Sigmoid colon (tissue), 7 donors: Measurements from ENCODE around the gene CA12. TPM values are rescaled to one million over a fixed set of nuclear protein-coding genes. Genes with fewer than 3 reads are reported as not detected.

Source experiments
- DNase-seq: peaks from one replicate; pipeline ENCODE4 v3.0.0-alpha.2; 2019
- H3K27ac ChIP-seq, 4 donors: fragments of 200-600 bp; sonication (generic); one replicate each; pipeline ENCODE4 v1.5.1; 2016 to 2019; ENCODE audit warnings: mild to moderate bottlenecking in 1 of 4
- H3K27me3 ChIP-seq, 3 donors: fragments of 200-600 bp; sonication (generic); one replicate each; pipeline ENCODE4 v1.5.1; 2019; ENCODE audit warnings: mild to moderate bottlenecking in 1 of 3
- H3K36me3 ChIP-seq, 4 donors: fragments of 200-600 bp; sonication (generic); one replicate each; pipeline ENCODE4 v1.5.1; 2016 to 2019
- H3K4me1 ChIP-seq, 4 donors: fragments of 200-600 bp; sonication (generic); one replicate each; pipeline ENCODE4 v1.5.1; 2017 to 2019
- H3K4me3 ChIP-seq, 4 donors: fragments of 200-600 bp; sonication (generic); one replicate each; pipeline ENCODE4 v1.5.1; 2017 to 2019; ENCODE audit warnings: mild to moderate bottlenecking in 2 of 4, moderate library complexity in 1 of 4
- H3K9me3 ChIP-seq, 4 donors: fragments of 200-600 bp in 3 of 4; sonication (generic) in 3 of 4; one replicate each; pipeline versions ENCODE4 v1.5.1 to v1.6.1; 2013 to 2019
- EP300 ChIP-seq, 4 donors: sonication (generic); formaldehyde crosslinking; IDR thresholded peaks; one replicate each; pipeline ENCODE4 v1.6.1; 2017; ENCODE audit warnings: antibody characterized with exemption in 4 of 4
- POLR2A ChIP-seq, 2 donors: fragments of 450-650 bp; IDR thresholded peaks; one replicate each; pipeline ENCODE4 v1.6.1; 2016; ENCODE audit warnings: antibody characterized with exemption in 2 of 2, mild to moderate bottlenecking in 2 of 2, moderate library complexity in 2 of 2
- POLR2AphosphoS5 ChIP-seq, 4 donors: sonication (generic); formaldehyde crosslinking; IDR thresholded peaks; one replicate each; pipeline ENCODE4 v1.6.1; 2017; ENCODE audit warnings: antibody characterized with exemption in 4 of 4
- WGBS, 2 donors: extraction: QIAGEN DNeasy Blood & Tissue Kit; methylation state at CpG; one replicate each; pipeline ENCODE4 v1.1.7; 2013; 5-methylcytosine and 5-hydroxymethylcytosine counted together
- intact Hi-C: fragments of 100-400 bp; cut with DNase I; formaldehyde crosslinking; loops from one replicate; pipeline ENCODE4 v1.15.1; 2023
- polyA plus RNA-seq, 3 donors: library from polyadenylated mRNA; stranded (reverse); fragments of 200-250 nt; gene quantifications; one replicate each; pipeline ENCODE4 v1.2.3, GENCODE V29; 2013
- total RNA-seq, 4 donors: library from RNA; depleted of rRNA; stranded (reverse); fragments of >200 nt; gene quantifications; one replicate each; pipeline ENCODE4 v1.1.0, GENCODE V29; 2016
- TF ChIP-seq, protein P1 (sequence below), 4 experiments: fragments of 450-650 bp in 3 of 4; fragments of 200-600 bp in 1 of 4; IDR thresholded peaks; one replicate each; pipeline ENCODE4 v1.5.1; 2016 to 2019; ENCODE audit warnings: antibody characterized with exemption in 4 of 4, mild to moderate bottlenecking in 3 of 4, moderate library complexity in 2 of 4
- donor health status: healthy with polysubstance abuse.
- donor health status: Bipolar disorder and iron deficiency.
- donor health status: healthy.

Gene CA12
- total and polyA plus RNA-seq, 7 donors, result 0.14 to 76.2 (median 2.2) TPM

DNA sequence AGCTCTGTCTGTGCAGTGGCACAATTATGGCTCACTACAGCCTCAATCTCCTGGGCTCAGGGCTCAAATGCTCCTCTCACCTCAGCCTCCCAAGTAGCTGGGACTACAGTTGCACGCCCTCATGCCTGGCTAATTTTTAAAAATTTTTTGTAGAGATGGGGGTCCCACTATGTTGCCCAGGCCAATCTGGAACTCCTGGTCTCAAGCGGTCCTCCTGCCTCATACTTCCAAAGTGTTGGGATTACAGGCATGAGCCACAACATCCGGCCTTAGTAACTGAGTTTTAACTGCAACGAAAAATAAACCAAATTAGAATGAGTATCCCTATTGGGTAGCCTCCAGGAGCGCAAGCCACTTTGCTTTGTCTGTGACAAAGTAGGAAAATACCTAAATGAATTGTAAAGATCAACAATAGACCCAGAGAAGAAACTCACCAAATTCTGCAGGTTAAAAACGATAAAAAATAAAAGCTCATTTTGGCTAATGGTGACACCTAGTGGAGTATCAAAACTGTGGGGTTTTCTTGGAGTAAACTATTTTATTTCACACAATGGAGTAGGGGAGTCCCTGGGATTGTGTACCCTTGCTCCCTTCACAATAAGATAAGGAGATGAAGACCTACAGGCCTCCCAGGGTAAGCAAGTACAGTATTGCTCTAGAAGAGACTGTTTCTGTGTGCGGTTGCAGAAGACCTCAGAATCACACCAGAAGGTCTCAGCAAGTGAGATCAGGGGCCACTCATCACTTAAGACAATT lies 21.0 kb upstream of the CA12 start:
- no peak for DNase-seq
- Histone ChIP-seq H3K27ac (no peak overlapping the region), H3K4me3 (no peak overlapping the region), H3K36me3 (no peaks in the 10 kb centered on the region), H3K4me1 (no peaks in the 10 kb centered on the region), H3K27me3 (no peaks in the 10 kb centered on the region), H3K9me3 (no peaks in the 10 kb centered on the region)
- intact Hi-C loops, result loop anchor here (1.0 to 10.0 kb wide), 3 partner anchors 114 to 618 kb away; partner anchors contain the start of gene RPS27L
- TF ChIP-seq POLR2A (IDR thresholded peaks at IDR 0.05), result no peak
- TF ChIP-seq EP300 (IDR thresholded peaks at IDR 0.05), result no peak
- TF ChIP-seq POLR2AphosphoS5 (IDR thresholded peaks at IDR 0.05), result no peak
- TF ChIP-seq, protein P1, sequence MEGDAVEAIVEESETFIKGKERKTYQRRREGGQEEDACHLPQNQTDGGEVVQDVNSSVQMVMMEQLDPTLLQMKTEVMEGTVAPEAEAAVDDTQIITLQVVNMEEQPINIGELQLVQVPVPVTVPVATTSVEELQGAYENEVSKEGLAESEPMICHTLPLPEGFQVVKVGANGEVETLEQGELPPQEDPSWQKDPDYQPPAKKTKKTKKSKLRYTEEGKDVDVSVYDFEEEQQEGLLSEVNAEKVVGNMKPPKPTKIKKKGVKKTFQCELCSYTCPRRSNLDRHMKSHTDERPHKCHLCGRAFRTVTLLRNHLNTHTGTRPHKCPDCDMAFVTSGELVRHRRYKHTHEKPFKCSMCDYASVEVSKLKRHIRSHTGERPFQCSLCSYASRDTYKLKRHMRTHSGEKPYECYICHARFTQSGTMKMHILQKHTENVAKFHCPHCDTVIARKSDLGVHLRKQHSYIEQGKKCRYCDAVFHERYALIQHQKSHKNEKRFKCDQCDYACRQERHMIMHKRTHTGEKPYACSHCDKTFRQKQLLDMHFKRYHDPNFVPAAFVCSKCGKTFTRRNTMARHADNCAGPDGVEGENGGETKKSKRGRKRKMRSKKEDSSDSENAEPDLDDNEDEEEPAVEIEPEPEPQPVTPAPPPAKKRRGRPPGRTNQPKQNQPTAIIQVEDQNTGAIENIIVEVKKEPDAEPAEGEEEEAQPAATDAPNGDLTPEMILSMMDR (IDR thresholded peaks at IDR 0.05), result peak; percentile 5 to 69 (median 59)
- 56 to 71% methylated on average over 7 of the region's 7 CpGs for WGBS, 2 donors

DNA sequence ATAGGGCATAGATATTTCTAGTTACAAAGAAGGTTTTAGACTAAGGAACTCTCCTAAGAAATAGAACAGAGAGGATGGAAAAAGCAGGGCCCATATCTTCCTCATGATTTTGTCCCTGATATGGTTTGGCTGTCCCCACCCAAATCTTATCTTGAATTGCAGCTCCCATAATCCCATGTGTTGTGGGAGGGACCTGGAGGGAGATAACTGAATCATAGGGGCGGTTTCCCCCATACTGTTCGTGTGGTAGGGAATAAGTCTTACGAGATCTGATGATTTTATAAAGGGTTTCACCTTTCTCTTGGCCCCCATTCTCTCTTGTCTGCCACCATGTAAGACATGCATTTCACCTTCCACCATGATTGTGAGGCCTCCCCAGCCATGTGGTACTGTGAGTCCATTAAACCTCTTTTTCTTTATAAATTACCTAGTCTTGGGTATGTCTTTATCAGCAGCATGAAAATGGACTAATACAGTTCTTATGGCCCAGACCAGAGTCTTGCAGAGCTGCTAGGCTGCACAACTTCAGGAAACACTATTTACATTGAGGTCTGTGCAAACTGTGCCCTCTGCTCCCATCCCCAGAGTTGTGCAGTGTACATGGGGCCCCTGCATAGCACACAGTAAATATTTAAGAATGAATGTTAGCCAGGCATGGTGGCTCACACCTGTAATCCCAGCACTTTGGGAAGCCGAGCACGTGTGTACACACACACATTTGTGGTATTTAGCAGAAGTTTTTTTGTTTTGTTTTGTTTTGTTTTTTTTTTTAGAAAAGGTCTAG lies 20.3 kb upstream of the CA12 start:
- intact Hi-C loops, result loop anchor here (1.0 to 10.0 kb wide), 3 partner anchors 114 to 617 kb away; partner anchors contain the start of gene RPS27L
- no peaks in the 10 kb centered on the region for H3K36me3 ChIP-seq
- no peak for DNase-seq
- TF ChIP-seq POLR2A (IDR thresholded peaks at IDR 0.05), result no peak
- TF ChIP-seq EP300 (IDR thresholded peaks at IDR 0.05), result no peak
- no peak for TF ChIP-seq POLR2AphosphoS5 (IDR thresholded peaks at IDR 0.05)
- TF ChIP-seq, protein P1 (IDR thresholded peaks at IDR 0.05), result no peak
- H3K27ac ChIP-seq, result no peak overlapping the region
- no peaks in the 10 kb centered on the region for H3K27me3 ChIP-seq
- WGBS, 2 donors, result 84 to 94% methylated on average over 5 of the region's 5 CpGs
- no peak overlapping the region for H3K4me3 ChIP-seq
- no peaks in the 10 kb centered on the region for H3K4me1 ChIP-seq
- H3K9me3 ChIP-seq, result no peaks in the 10 kb centered on the region

DNA sequence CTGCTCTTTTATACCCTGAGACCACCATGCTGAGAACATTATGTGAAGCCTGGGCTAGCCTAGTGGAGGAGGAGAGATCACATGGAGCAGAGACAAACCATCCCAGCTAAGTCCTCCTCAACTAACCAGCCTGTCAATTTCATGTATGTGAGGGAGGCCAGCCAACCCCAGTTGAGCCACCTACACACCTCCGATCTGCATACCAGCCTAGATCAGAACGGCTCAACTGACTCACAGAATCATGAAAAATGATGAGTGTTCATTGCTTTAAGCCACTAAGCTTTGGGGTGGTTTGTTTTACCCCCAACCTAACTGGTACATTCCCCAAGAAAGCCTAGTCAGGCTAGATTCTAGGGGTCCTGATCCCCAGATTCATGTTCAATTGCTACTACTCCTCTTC lies 19.4 kb upstream of the CA12 start:
- Histone ChIP-seq H3K4me3 (no peak overlapping the region), H3K4me1 (no peaks in the 10 kb centered on the region), H3K27ac (no peak overlapping the region), H3K9me3 (no peaks in the 10 kb centered on the region), H3K27me3 (no peaks in the 10 kb centered on the region), H3K36me3 (no peaks in the 10 kb centered on the region)
- DNase-seq, result no peak
- WGBS, 2 donors, result 88 to 95% methylated on average over 2 of the region's 2 CpGs
- TF ChIP-seq POLR2A (IDR thresholded peaks at IDR 0.05) (no peak), POLR2AphosphoS5 (IDR thresholded peaks at IDR 0.05) (no peak), EP300 (IDR thresholded peaks at IDR 0.05) (no peak)
- TF ChIP-seq, protein P1 (IDR thresholded peaks at IDR 0.05), result no peak
- intact Hi-C loops, result loop anchor here (10.0 kb wide), 1 partner anchor 616 kb away; no protein-coding TSS in a partner anchor

DNA sequence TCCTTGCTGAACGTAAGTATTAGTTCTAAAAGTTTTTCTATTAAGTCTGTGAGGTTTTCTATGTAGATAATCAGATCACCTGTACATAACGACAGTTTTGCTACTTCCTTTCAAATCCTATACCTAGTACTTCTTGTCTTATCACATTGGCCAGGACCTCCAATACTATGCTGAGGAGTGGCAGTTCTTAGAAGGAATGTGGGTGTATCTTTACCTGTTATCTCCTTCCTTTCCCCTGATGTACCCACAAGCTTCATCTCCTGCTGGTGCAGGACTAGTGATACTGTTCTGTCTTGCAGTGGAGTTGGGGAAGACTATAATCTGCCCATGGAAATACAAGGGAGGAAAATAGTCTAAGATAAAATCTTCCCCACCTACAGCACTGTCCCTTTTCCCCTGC lies 16.8 kb upstream of the CA12 start:
- Histone ChIP-seq H3K4me3 (no peak overlapping the region), H3K36me3 (no peaks in the 10 kb centered on the region), H3K27me3 (no peaks in the 10 kb centered on the region), H3K9me3 (no peaks in the 10 kb centered on the region), H3K27ac (no peak overlapping the region), H3K4me1 (no peaks in the 10 kb centered on the region)
- no peak for DNase-seq
- WGBS, 2 donors, result 86 to 89% methylated on average over 2 of the region's 2 CpGs
- intact Hi-C loops, result no loop called here
- TF ChIP-seq POLR2AphosphoS5 (IDR thresholded peaks at IDR 0.05), result no peak
- no peak for TF ChIP-seq EP300 (IDR thresholded peaks at IDR 0.05)
- TF ChIP-seq, protein P1 (IDR thresholded peaks at IDR 0.05), result no peak
- TF ChIP-seq POLR2A (IDR thresholded peaks at IDR 0.05), result no peak
